Gastrocnemius medialis (tissue), 4 donors: ENCODE results near the gene IRF6. TPM values are rescaled to one million over a fixed set of nuclear protein-coding genes. Genes with fewer than 3 reads are reported as not detected.

ENCODE experiments used
- ATAC-seq, 2 donors: fragments of 150-250 bp; one replicate each; pipeline ENCODE4 v1.9.1; 2016
- DNase-seq, 2 donors: peaks; one replicate each; pipeline ENCODE4 v3.0.0-alpha.2; 2019
- H3K27ac ChIP-seq, 4 donors: fragments of 200-600 bp; sonication (generic); 1 replicate in 1 of 4; 2 replicates in 3 of 4; pipeline ENCODE4 v1.5.1; 2016 to 2018; ENCODE audit warnings: mild to moderate bottlenecking in 2 of 4, moderate library complexity in 1 of 4
- H3K27me3 ChIP-seq, 3 donors: fragments of 200-600 bp; sonication (generic) in 2 of 3; 1 replicate in 1 of 3; 2 replicates in 2 of 3; pipeline versions ENCODE4 v1.5.1 to v1.6.0; 2016 to 2019; ENCODE audit warnings: mild to moderate bottlenecking in 1 of 3, moderate library complexity in 1 of 3
- H3K36me3 ChIP-seq, 2 donors: fragments of 200-600 bp; sonication (generic) in 1 of 2; one replicate each; pipeline ENCODE4 v1.5.1; 2017 to 2018
- H3K4me1 ChIP-seq, 2 donors: fragments of 200-600 bp; sonication (generic) in 1 of 2; one replicate each; pipeline ENCODE4 v1.5.1; 2016 to 2017; ENCODE audit warnings: mild to moderate bottlenecking in 2 of 2
- H3K4me3 ChIP-seq, 4 donors: fragments of 200-600 bp; sonication (generic) in 3 of 4; 1 replicate in 1 of 4; 2 replicates in 3 of 4; pipeline ENCODE4 v1.5.1; 2016 to 2019; ENCODE audit warnings: mild to moderate bottlenecking in 2 of 4
- H3K9me3 ChIP-seq, 3 donors: fragments of 200-600 bp; sonication (generic) in 2 of 3; 1 replicate in 1 of 3; 2 replicates in 2 of 3; pipeline ENCODE4 v1.5.1; 2016 to 2019
- POLR2A ChIP-seq, 2 donors: fragments of 450-650 bp; IDR thresholded peaks; one replicate each; pipeline ENCODE4 v1.6.1; 2017; ENCODE audit warnings: antibody characterized with exemption in 2 of 2, mild to moderate bottlenecking in 2 of 2, moderate library complexity in 2 of 2
- in situ Hi-C, 4 donors: fragments of 200-750 bp; cut with MboI; loops; one replicate each; pipeline versions ENCODE4 v1.15.0 to v1.8.0; 2017; ENCODE audit warnings: low sequenced_read_pairs in 4 of 4
- intact Hi-C: fragments of 100-400 bp; cut with DNase I; formaldehyde crosslinking; loops from one replicate; pipeline ENCODE4 v1.15.1; 2023; ENCODE audit warnings: low total_unique reads
- total RNA-seq, 4 donors: library from RNA; depleted of rRNA; stranded (reverse); fragments of >200 nt; gene quantifications; one replicate each; pipeline versions ENCODE4 v1.1.0 to v1.2.3, GENCODE V29; 2016
- TF ChIP-seq, protein P1 (sequence below), 5 experiments: fragments of 450-650 bp in 3 of 5; fragments of 200-600 bp in 2 of 5; sonication (generic) in 2 of 5; IDR thresholded peaks in 4 of 5; conservative IDR thresholded peaks in 1 of 5; 1 replicate in 4 of 5; 2 replicates in 1 of 5; pipeline ENCODE4 v1.5.1; 2016 to 2019; ENCODE audit warnings: antibody characterized with exemption in 5 of 5, mild to moderate bottlenecking in 3 of 5, moderate library complexity in 3 of 5

Gene IRF6
- total RNA-seq, 4 donors from 2014 or later: 0.31 to 1.7 (median 0.49) TPM

DNA sequence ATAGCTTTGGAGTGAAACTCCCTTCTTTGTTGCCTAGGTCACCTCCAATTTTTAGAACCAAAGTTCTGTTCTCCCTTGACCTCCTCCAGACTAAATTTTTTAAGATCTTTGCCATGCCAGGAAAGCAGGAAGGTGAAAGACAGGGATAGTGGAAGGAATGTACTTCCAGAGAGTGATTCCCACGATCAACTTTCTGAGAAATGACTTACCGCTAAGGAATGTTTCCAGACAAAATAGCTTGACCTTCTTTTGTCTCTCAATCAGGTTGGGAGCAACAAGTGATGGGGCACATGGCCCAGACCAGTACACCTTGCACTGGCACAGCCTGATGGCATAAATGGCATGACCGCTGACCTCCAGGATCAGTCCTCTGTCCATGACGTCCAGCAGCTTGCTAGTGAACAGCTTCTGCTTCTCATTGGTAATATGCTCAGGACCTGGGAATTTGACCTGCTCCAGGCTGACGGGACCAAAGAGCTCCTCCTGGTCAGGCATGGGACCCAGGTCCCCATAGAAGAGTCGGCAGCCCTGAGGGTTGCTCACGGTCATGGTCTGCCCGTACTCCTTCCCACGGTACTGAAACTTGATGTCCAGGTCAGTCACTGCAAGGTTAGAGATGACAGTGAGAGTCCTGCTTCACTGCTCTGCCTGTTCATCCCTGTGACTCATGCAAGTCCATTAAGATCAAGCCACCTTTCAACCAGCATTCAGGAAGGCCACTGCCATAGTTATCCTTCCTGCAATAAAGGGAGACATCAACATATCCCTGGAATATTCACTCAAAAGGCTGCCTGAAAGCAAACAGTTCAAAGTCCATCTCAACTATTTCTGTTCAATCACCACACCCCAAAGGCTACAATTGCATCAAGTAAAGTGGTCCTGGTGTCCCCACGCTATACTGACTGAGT lies 15.4 kb downstream of the IRF6 start:
- in situ Hi-C loops: no loop called here
- DNase-seq: no peak
- Histone ChIP-seq H3K36me3 (no peaks in the 10 kb centered on the region), H3K4me3 (no peak overlapping the region), H3K27ac (no peak overlapping the region), H3K27me3 (peaks cover 0 to 37% (median 36%) of the 10 kb centered on the region in 3 donors), H3K4me1 (no peaks in the 10 kb centered on the region), H3K9me3 (no peaks in the 10 kb centered on the region)
- no peak for ATAC-seq
- no peak for TF ChIP-seq POLR2A (IDR thresholded peaks at IDR 0.05)
- TF ChIP-seq, protein P1, sequence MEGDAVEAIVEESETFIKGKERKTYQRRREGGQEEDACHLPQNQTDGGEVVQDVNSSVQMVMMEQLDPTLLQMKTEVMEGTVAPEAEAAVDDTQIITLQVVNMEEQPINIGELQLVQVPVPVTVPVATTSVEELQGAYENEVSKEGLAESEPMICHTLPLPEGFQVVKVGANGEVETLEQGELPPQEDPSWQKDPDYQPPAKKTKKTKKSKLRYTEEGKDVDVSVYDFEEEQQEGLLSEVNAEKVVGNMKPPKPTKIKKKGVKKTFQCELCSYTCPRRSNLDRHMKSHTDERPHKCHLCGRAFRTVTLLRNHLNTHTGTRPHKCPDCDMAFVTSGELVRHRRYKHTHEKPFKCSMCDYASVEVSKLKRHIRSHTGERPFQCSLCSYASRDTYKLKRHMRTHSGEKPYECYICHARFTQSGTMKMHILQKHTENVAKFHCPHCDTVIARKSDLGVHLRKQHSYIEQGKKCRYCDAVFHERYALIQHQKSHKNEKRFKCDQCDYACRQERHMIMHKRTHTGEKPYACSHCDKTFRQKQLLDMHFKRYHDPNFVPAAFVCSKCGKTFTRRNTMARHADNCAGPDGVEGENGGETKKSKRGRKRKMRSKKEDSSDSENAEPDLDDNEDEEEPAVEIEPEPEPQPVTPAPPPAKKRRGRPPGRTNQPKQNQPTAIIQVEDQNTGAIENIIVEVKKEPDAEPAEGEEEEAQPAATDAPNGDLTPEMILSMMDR (IDR thresholded peaks at IDR 0.05 in 4 of 5, conservative IDR thresholded peaks at IDR 0.05 in 1 of 5): no peak
- intact Hi-C loops: no loop called here

DNA sequence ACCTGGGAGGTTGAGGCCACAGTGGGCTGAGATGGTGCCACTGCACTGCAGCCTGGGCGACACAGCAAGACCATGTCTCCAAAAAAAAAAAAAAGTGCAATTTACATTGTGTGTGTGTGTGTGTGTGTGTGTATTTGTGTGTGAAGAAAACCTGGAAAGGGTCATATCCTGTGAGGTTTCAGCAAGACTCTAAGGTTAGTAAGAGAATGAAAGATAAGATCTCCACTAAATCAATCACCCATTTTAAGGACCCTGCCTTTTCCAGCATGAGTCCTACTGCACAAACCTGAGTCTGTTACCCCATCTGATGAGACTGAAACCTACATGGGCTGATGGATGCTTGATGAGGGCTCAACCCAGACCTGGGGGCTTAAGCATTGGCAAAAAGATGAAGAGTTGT lies 16.7 kb downstream of the IRF6 start:
- in situ Hi-C loops (no loop called here), intact Hi-C loops (no loop called here)
- Histone ChIP-seq H3K9me3 (no peaks in the 10 kb centered on the region), H3K36me3 (no peaks in the 10 kb centered on the region), H3K27ac (no peak overlapping the region), H3K4me3 (no peak overlapping the region), H3K27me3 (peaks cover 0 to 35% (median 32%) of the 10 kb centered on the region in 3 donors), H3K4me1 (no peaks in the 10 kb centered on the region)
- ATAC-seq (no peak), DNase-seq (no peak)
- no peak for TF ChIP-seq POLR2A (IDR thresholded peaks at IDR 0.05)
- TF ChIP-seq, protein P1 (IDR thresholded peaks at IDR 0.05 in 4 of 5, conservative IDR thresholded peaks at IDR 0.05 in 1 of 5): no peak

DNA sequence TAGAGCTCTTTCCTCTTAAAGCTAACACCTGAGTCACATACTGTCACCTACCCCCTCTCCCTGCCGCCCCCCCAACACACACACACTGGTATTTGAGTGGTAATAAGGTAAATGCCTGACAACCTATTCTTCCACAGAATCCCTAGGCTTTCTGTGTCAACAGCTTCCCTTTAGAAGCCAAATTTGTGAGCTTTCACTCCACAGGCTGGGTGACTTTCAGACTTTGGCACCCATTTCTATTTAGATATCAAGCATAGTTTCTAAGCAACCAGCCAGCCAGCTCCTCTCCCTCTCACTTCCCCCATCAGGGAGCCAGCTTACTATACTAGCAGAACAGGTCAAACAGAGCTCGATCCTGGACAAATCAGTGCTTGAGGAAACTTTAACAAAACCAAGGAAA lies 18.4 kb downstream of the IRF6 start:
- no peak for DNase-seq
- in situ Hi-C loops (no loop called here), intact Hi-C loops (no loop called here)
- H3K4me3 ChIP-seq: no peak overlapping the region
- peaks cover 12 to 13% of the 10 kb centered on the region in 2 donors for H3K4me1 ChIP-seq
- H3K27ac ChIP-seq: no peak overlapping the region
- peaks cover 0 to 21% (median 20%) of the 10 kb centered on the region in 3 donors for H3K27me3 ChIP-seq
- no peaks in the 10 kb centered on the region for H3K36me3 ChIP-seq
- TF ChIP-seq, protein P1 (IDR thresholded peaks at IDR 0.05 in 4 of 5, conservative IDR thresholded peaks at IDR 0.05 in 1 of 5): no peak
- no peak for TF ChIP-seq POLR2A (IDR thresholded peaks at IDR 0.05)
- H3K9me3 ChIP-seq: no peaks in the 10 kb centered on the region
- ATAC-seq: no peak

DNA sequence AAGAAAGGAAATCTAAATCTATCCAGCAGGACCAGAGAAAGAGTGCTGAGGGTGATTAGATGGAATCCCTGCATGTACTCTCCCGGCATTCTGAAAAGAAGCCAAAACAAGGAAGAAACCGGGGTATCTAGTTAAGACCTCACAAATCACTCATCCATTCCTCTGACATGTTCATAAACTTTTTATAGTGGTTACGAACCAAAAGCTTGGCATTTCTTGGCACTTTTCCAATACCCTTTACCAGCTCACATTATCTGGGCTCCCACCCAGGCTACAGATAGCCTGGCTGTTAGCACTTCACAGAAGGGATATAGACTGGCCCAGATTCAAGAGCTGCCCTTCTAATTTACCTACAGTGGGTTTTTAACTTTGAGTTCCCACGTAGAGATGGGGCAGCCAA lies 19.8 kb downstream of the IRF6 start:
- DNase-seq (no peak), ATAC-seq (no peak)
- intact Hi-C loops: no loop called here

More for the DNA sequence above, 19.8 kb downstream of the IRF6 start:
- Histone ChIP-seq H3K36me3 (no peaks in the 10 kb centered on the region), H3K27ac (no peak overlapping the region), H3K27me3 (peaks cover 0 to 16% (median 13%) of the 10 kb centered on the region in 3 donors), H3K9me3 (no peaks in the 10 kb centered on the region), H3K4me1 (peaks cover 12 to 17% of the 10 kb centered on the region in 2 donors), H3K4me3 (no peak overlapping the region)
- in situ Hi-C loops: no loop called here
- no peak for TF ChIP-seq POLR2A (IDR thresholded peaks at IDR 0.05)
- TF ChIP-seq, protein P1 (IDR thresholded peaks at IDR 0.05 in 4 of 5, conservative IDR thresholded peaks at IDR 0.05 in 1 of 5): no peak
